Liver (tissue), 9 donors: ENCODE data around the gene PGK2. TPM values are rescaled to one million over a fixed set of nuclear protein-coding genes. Genes with fewer than 3 reads are reported as not detected.

ENCODE experiments used
- DNase-seq: peaks from one replicate; pipeline ENCODE4 v3.0.0-alpha.2; 2017; ENCODE audit warnings: low spot score
- H3K27ac ChIP-seq, 2 donors: one replicate each; pipeline ENCODE4 v1.7.0; 2013; ENCODE audit warnings: inconsistent platforms in 2 of 2, low read length in 2 of 2, control low read depth in 1 of 2, low read depth in 1 of 2, mild to moderate bottlenecking in 1 of 2
- H3K27me3 ChIP-seq, 4 donors: one replicate each; pipeline versions ENCODE4 v1.6.1 to v1.7.0; 2013; ENCODE audit warnings: low read length in 3 of 4, inconsistent platforms in 1 of 4, mild to moderate bottlenecking in 1 of 4, moderate library complexity in 1 of 4; ENCODE audit not compliant: control insufficient read depth in 4 of 4, insufficient read depth in 4 of 4
- H3K36me3 ChIP-seq, 4 donors: one replicate each; pipeline versions ENCODE4 v1.6.1 to v1.7.0; 2013; ENCODE audit warnings: low read length in 3 of 4, mild to moderate bottlenecking in 3 of 4, low read depth in 1 of 4, moderate library complexity in 1 of 4; ENCODE audit not compliant: control insufficient read depth in 4 of 4, insufficient read depth in 3 of 4
- H3K4me1 ChIP-seq, 4 donors: one replicate each; pipeline versions ENCODE4 v1.6.1 to v1.7.0; 2013; ENCODE audit warnings: low read length in 3 of 4, mild to moderate bottlenecking in 3 of 4, moderate library complexity in 1 of 4; ENCODE audit not compliant: control insufficient read depth in 4 of 4, insufficient read depth in 4 of 4
- H3K4me3 ChIP-seq, 3 donors: one replicate each; pipeline versions ENCODE4 v1.6.1 to v1.7.0; 2013; ENCODE audit warnings: low read length in 3 of 3, control low read depth in 1 of 3, low read depth in 1 of 3, mild to moderate bottlenecking in 1 of 3
- H3K9ac ChIP-seq, 2 donors: one replicate each; pipeline ENCODE4 v1.7.0; 2013; ENCODE audit warnings: low read length in 2 of 2, mild to moderate bottlenecking in 2 of 2, moderate library complexity in 2 of 2, control low read depth in 1 of 2, low read depth in 1 of 2
- H3K9me3 ChIP-seq, 4 donors: one replicate each; pipeline versions ENCODE4 v1.6.1 to v1.7.0; 2013; ENCODE audit warnings: low read length in 3 of 4; ENCODE audit not compliant: control insufficient read depth in 4 of 4
- ATF3 ChIP-seq: IDR thresholded peaks from 2 replicates; pipeline ENCODE4 v1.6.1; 2016; ENCODE audit warnings: antibody characterized with exemption
- CTCF ChIP-seq: fragments of 150-350 bp; IDR thresholded peaks from 2 replicates; pipeline ENCODE4 v1.5.1; 2017; ENCODE audit warnings: improper control_type of control experiment, low read depth, low read length; ENCODE audit not compliant: missing input control
- EGR1 ChIP-seq, 2 donors: IDR thresholded peaks; 2 replicates each; pipeline ENCODE4 v1.6.1; 2016 to 2018; ENCODE audit warnings: antibody characterized with exemption in 2 of 2, low read depth in 2 of 2
- FOXA1 ChIP-seq: IDR thresholded peaks from 2 replicates; pipeline ENCODE4 v1.6.1; 2016; ENCODE audit warnings: antibody characterized with exemption
- FOXA2 ChIP-seq: IDR thresholded peaks from 2 replicates; pipeline ENCODE4 v1.6.1; 2016; ENCODE audit warnings: antibody characterized with exemption
- GABPA ChIP-seq, 2 donors: IDR thresholded peaks in 1 of 2; conservative IDR thresholded peaks in 1 of 2; 2 replicates each; pipeline ENCODE4 v1.6.1; 2016; ENCODE audit warnings: antibody characterized with exemption in 2 of 2, mild to moderate bottlenecking in 1 of 2, moderate library complexity in 1 of 2
- HNF4A ChIP-seq, 2 donors: conservative IDR thresholded peaks; 2 replicates each; pipeline ENCODE4 v1.6.1; 2016; ENCODE audit warnings: antibody characterized with exemption in 2 of 2, mild to moderate bottlenecking in 2 of 2
- HNF4G ChIP-seq: IDR thresholded peaks from 2 replicates; pipeline ENCODE4 v1.6.1; 2016; ENCODE audit warnings: antibody characterized with exemption
- JUND ChIP-seq, 2 donors: IDR thresholded peaks; 2 replicates each; pipeline ENCODE4 v1.6.1; 2016; ENCODE audit warnings: antibody characterized with exemption in 2 of 2
- MAX ChIP-seq: IDR thresholded peaks from 2 replicates; pipeline ENCODE4 v1.6.1; 2016; ENCODE audit warnings: antibody characterized with exemption
- RAD21 ChIP-seq, 2 donors: IDR thresholded peaks; 2 replicates each; pipeline ENCODE4 v1.6.1; 2016; ENCODE audit warnings: antibody characterized with exemption in 2 of 2, mild to moderate bottlenecking in 2 of 2
- REST ChIP-seq: IDR thresholded peaks from 2 replicates; pipeline ENCODE4 v1.6.1; 2016; ENCODE audit warnings: antibody characterized with exemption, mild to moderate bottlenecking
- RXRA ChIP-seq, 2 donors: IDR thresholded peaks; 2 replicates each; pipeline ENCODE4 v1.6.1; 2017 to 2018; ENCODE audit warnings: antibody characterized with exemption in 2 of 2, mild to moderate bottlenecking in 1 of 2
- SP1 ChIP-seq: IDR thresholded peaks from 2 replicates; pipeline ENCODE4 v1.6.1; 2018; ENCODE audit warnings: antibody characterized with exemption, mild to moderate bottlenecking
- TAF1 ChIP-seq: conservative IDR thresholded peaks from 2 replicates; pipeline ENCODE4 v1.6.1; 2016; ENCODE audit warnings: antibody characterized with exemption, mild to moderate bottlenecking
- YY1 ChIP-seq: IDR thresholded peaks from 2 replicates; pipeline ENCODE4 v1.6.1; 2016; ENCODE audit warnings: antibody characterized with exemption, mild to moderate bottlenecking
- ZBTB33 ChIP-seq: IDR thresholded peaks from 2 replicates; pipeline ENCODE4 v1.6.1; 2016; ENCODE audit warnings: antibody characterized with exemption
- whole genome bisulfite sequencing: extraction: QIAGEN DNeasy Blood & Tissue Kit; methylation state at CpG from one replicate; pipeline ENCODE4 v1.1.7; 2013; 5-methylcytosine and 5-hydroxymethylcytosine counted together
- polyA plus RNA-seq, 2 donors: library from polyadenylated mRNA; stranded (reverse) in 1 of 2; unstranded in 1 of 2; fragments of 200-250 nt in 1 of 2; fragments of >200 nt in 1 of 2; fragmentation: Nextera tagmentation in 1 of 2; extraction: Ambion mirVana in 1 of 2; gene quantifications; one replicate each; pipeline versions ENCODE4 v1.2.1 to v1.2.3, GENCODE V29; 2013 to 2015
- total RNA-seq, 2 donors: library from RNA; depleted of rRNA; stranded (reverse); fragments of >200 nt; gene quantifications; one replicate each; pipeline ENCODE4 v1.2.3, GENCODE V29; 2014
- donor health status: healthy.
- donor health status: healthy.
- donor health status: healthy.
- donor health status: healthy.
- donor health status: healthy.

Gene PGK2
- total and polyA plus RNA-seq, 4 donors = not detected

- no peak for TF ChIP-seq CTCF
- no peak for TF ChIP-seq HNF4G
- TF ChIP-seq FOXA2 = no peak
- TF ChIP-seq RAD21 (IDR thresholded peaks at IDR 0.05) = no peak
- Histone ChIP-seq H3K4me3 (no peak overlapping the region), H3K36me3 (no peaks in the 10 kb centered on the region), H3K27me3 (no peaks in the 10 kb centered on the region), H3K4me1 (peaks cover 0 to 3% (median under 1%) of the 10 kb centered on the region in 4 donors), H3K9me3 (no peaks in the 10 kb centered on the region), H3K9ac (no peak overlapping the region), H3K27ac (no peak overlapping the region)
- DNase-seq = no peak
- 55% methylated on average over 5 of the region's 5 CpGs for WGBS
Measured at GRCh38 chr6:49772285-49772684, 14.8 kb downstream of the PGK2 start.

- Histone ChIP-seq H3K4me1 (peaks cover 0 to 21% (median 15%) of the 10 kb centered on the region in 4 donors), H3K36me3 (no peaks in the 10 kb centered on the region), H3K27ac (peak overlapping the region in 1 of 2 donors; percentile 31), H3K9me3 (no peaks in the 10 kb centered on the region), H3K9ac (no peak overlapping the region), H3K27me3 (no peaks in the 10 kb centered on the region), H3K4me3 (no peak overlapping the region)
- TF ChIP-seq REST = peak; percentile 50
- TF ChIP-seq RAD21 (IDR thresholded peaks at IDR 0.05) = peak; percentile 47
- TF ChIP-seq JUND (IDR thresholded peaks at IDR 0.05) = peak; percentile 73 to 88
- peak; percentile 62 to 85 for TF ChIP-seq RXRA (IDR thresholded peaks at IDR 0.05)
- peak; percentile 60 for TF ChIP-seq MAX
- peak; percentile 64 for TF ChIP-seq ZBTB33
- peak in 1 of 2 donors; percentile 28 for TF ChIP-seq GABPA (IDR thresholded peaks at IDR 0.05 in 1 of 2, conservative IDR thresholded peaks at IDR 0.05 in 1 of 2)
- peak; percentile 98 to 99 for TF ChIP-seq HNF4A (conservative IDR thresholded peaks at IDR 0.05)
- TF ChIP-seq SP1 = peak; percentile 92
- peak; percentile 46 for TF ChIP-seq YY1
- no peak for TF ChIP-seq EGR1 (IDR thresholded peaks at IDR 0.05; ENCODE audit: low read depth in 2 of 2)
- TF ChIP-seq ATF3 = peak; percentile 43
- TF ChIP-seq HNF4G = peak; percentile 97
- no peak for TF ChIP-seq FOXA2
- no peak for TF ChIP-seq TAF1
- no peak for TF ChIP-seq FOXA1
- DNase-seq = no peak
- 28% methylated on average over 2 of the region's 2 CpGs for WGBS
Measured at GRCh38 chr6:49766762-49767161, 20.3 kb downstream of the PGK2 start.
